HG03045 (cell line): ENCODE results near the gene GJC2.

Experiments used
- ATAC-seq: cut with Tn5 transposase; IDR thresholded peaks from one replicate; pipeline ENCODE4 v1.9.1; 2021; ENCODE audit warnings: mild to moderate bottlenecking, moderate library complexity; ENCODE audit not compliant: unreplicated experiment

Gene GJC2

DNA sequence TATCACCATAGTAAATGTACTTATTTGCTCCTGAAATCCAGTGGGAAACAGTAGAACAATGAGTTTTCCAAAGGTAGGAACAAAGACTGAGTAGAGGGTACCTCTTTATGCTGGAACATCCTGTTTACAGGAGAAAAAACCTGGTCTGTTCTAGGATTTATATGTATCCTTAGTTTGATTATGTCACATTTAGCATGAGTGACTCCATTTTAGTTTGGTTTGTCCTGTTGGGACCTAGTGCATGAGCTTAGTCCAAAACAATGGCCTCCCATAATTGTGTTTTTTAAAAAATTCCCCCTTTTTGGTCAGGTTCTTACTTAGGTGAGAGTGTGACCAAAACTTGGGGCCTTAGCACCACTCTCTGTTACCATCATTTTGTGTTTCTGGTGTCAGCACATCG is 37.1 kb upstream of the GJC2 start:
- ATAC-seq = no peak

DNA sequence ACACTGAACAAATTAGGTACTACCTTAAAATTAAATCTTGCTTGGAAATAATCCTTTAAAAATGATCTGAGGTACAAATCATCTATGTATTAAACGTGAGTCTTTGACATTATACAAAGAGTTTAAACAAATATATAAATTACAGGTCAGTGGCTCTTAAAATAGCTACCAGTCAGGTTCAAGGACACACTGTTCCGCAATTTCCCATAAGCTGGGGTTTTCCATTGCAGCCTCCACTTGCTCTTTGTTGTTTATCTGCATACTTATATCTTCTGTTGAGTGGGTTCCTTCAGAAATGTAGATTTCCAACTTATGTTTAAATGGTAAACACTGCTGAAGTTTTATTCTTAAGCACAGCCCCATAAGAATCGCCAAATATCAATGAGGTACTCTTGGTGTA is 34.9 kb upstream of the GJC2 start:
- ATAC-seq = no peak

DNA sequence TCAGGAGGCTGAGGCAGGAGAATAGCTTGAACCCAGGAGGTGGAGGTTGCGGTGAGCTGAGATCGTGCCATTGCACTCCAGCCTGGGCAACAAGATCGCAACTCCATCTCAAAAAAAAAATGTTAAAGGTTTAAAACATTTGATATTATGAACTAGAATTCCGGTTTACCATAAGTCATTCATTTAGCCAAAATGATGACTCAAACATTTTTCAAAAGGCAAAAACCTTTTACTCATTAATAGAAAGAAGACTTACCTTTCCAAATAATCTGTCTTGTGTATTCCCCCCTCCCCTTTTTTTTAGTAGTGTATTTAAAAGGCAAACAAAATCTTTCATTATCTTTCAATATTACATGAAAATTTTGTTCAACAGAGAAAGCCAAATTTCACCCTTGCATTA is 32.4 kb upstream of the GJC2 start:
- no peak for ATAC-seq

DNA sequence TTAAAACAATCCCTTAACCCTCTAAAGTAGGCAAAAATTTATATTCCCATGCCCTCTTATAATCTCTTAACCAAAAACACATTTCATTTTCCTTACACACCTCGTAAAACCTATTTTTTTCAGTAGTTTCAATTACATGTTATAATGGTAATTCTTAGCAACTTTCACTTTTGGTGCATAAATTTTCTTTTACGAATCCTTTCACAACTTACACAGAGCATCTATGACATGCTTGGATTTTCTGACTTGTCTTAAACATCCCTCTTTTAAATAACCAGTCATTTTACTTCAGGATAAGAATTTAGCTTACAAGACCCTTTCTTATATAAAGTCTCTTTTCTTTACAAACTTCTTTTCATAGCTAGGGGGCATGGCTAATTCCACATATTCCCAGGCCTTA is 31.7 kb upstream of the GJC2 start:
- ATAC-seq = no peak

DNA sequence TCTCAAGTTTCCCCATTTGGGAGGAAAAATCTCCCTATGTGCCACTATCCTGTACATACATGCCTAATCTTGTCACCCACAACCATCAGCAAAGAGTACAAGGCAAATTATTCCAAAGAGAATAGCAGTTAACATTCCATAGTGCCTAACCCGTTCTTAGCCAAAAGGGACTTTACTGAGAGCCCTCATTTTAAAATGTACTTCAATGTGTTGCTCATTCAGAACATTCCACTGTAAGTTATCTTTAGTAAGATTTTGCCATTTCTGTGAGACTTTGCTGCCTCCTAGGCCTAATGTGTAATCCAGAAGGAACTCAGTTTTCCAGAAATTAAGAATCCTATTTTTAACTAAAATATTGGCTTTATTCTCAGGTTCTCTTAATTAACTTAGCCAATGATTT is 29.4 kb upstream of the GJC2 start:
- no peak for ATAC-seq

DNA sequence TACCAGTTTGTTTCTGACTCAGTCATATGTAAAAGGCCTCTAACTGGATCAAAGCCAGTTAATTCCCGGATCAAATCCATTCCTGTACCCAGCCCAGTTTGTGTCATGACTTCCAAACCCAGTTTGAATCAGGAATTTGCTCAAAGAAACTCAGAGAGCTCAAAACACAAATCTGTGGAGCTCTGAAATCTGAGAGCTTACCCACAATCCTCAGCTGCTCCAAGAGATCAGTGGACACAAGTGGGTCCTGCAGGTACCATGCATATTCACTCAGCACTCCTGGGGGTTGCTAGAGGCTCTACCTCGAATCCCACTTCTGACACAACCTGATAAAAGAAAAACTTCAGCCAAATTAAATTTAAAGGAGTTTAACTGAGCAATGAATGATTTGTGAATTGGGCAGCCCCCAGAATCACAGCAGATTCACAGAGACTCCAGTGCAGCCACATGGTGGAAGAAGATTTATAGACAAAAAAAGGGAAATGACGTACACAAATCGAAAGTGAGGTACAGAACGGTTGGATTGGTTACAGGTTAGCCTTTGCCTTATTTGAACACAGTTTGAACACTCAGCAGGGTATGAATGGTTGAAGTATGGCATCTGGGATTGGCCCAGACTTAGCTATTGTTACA is 28.8 kb upstream of the GJC2 start:
- ATAC-seq = no peak

DNA sequence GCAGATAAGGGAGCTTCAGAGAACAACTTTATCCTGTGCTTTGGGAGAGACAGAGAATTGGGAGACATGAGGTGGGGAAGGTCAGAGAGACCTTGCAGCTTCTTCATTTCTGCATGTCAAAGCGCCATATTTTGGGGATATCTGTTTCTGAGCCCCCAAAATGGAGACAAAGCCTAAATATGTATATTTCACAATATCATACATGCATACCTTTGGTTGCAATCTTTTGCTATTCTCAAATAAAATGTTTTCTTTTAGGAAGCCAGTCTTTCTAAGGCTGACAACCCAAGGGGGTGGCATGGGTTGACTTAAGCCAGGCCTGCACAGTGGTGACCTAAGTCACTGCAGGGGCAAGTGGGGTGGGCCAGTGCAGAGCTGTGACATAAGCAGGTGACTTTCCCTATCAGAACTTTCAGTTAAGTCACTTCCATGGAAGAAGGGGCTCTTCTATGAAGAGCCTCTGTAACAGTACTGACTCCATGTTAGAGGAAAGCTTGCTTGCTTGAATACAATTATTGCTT is 26.7 kb upstream of the GJC2 start:
- ATAC-seq = no peak

DNA sequence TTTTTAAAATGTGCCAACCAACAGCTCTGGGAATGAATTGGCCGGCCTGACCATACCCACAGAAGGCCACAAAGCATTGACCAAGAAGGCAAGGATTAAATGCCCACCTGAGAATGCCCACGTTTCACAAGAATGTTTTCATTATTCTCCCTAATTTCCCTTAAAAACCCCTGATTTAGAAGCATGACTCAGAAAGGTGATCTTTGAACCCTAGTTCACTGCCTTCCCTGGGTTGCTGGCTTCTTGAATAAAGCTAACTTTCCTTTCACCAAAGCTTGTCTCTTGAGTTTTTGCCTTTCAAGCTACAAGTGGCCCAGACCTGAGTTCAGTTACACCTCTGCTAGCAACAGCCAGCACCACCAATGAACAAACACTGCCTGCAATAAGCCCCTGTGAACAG is 26.2 kb upstream of the GJC2 start:
- ATAC-seq = no peak

DNA sequence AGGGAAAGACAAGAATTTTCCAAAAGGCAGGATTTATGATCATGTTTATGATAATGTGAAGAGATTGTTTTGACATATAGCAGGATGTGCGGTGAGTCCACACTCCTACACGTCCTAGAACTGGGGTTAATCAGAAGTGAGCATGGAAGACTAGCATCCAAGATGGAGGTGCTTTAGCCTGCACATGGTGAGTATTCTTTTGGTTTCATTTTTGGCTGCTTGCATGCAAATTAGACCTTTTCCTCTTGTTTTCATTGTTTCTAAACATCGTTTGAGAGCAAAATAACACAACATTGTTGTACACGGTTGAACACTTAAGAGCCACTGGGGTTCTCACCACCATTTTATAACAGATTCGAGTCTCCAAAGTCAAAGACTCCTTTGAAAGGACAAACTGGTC is 24.5 kb upstream of the GJC2 start:
- ATAC-seq = no peak

DNA sequence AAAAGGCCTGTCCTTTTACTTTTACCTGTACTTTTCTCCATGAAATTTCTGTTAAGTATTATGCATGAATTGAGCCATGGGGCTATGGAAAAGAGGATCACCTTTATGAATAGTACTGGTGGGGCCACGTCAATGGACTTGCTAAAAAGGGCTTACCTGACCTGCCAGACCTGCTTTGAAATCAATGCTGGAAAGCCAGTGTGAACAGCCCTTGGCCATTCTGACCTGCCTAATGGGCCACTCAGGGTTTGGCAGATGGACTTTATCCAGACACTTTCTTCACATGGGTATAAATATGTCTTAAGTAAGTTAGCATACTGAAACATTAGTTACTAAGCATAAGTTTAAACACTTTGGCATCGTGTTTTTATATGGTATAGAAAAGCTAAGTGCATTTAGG is 18.0 kb upstream of the GJC2 start:
- ATAC-seq = no peak

DNA sequence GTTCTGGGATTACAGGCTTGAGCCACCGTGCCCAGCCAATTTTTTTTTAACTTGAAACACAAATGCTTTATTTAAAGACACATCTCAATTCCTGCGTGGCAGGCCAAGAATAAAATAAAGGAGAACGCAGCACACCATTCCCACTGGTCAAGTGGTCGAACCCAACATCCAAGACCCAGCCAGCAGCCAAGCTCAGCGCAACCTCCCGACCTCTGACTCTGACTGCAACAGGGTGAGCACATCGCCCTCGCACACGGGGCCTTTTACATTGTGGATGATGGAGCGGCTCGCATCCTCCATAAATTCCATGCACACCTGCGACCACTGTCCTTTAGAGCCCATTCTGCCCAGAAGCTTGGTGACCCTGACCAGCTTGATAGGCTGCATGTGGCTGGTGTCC is 15.1 kb upstream of the GJC2 start:
- ATAC-seq = no peak

DNA sequence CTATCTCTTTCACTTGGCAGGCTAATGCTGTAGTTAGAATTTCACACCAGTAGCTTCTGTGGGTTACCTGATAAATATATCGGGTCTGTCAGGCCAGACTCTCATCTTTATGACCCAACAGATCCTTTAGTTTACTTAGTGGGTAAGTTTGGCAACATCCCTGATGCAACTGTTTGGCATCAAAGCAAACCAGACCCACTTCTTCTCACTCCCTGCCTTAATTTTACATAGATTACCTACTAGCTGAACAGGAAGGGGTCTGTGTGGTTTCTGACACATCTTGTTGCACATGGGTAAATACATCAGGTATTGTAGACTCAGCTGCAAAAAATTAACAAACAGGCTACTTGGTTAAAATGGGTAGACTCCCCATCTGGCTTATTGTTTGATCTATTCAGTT is 12.8 kb upstream of the GJC2 start:
- ATAC-seq = no peak

DNA sequence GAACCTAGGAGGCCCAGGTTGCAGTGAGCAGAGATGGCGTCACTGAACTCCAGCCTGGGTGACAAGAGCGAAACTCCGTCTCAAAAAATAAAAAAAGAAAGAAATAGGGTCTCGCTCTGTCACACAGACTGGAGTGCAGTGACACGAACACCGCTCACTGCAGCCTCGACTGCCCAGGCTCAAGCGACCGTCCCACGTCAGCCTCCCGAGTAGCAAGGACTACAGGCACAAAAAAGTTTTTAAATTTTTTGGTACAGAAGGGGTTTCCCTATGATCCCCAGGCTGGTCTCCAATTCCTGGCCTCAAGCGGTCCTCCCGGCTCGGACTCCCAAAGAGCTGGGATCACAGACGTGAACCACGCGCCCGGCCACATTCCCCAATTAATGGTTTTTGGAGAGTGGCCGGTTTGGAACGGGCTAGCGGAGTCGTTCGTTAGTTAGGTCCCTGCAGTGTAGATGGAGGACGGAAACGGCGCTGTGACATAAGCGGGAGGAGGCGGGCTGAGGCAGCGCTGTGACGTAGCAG is 10.3 kb upstream of the GJC2 start:
- no peak for ATAC-seq

DNA sequence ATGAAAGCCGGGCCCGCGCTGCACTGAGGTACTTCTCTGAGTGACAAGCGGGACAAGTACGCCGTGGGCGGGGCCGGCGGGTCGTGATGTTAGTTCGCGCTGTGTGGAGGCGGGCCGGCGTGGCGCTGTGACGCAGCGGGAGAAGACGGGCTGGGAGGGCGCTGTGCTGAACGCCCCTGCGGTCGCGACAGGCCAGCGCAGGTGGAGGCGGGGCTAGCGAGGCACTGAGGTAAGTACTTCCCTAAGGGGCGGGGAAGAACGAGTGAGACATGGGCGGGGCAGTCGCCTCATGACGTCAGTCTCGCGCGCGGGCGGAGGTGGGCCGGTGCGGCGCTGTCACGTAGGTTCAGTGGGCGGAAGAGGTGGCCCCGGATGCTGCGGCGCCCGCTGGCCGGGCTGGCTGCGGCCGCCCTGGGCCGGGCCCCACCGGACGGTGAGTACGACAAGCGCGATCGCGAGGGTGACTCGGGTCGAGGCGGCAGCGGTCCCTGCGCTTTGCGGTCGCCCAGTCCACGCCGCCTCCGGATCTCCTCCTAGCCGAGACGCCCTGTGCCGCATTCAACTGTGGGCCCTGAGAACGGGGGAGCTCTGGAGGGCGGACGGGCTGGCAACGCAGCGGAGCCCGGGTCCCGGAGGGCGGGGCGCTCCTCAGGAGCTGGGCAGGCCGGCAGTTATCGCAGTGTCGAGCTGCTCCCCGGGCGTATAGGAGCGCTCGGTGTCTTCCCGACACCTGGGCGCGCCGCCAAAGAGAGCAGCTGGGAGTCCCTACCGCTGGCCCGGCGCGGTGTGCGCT is 9.6 kb upstream of the GJC2 start, which contains the start of gene GUK1:
Gene GUK1 (plus strand): TSS at position 349 of the 793 bp plus-strand sequence. CDS start 24 bp downstream, at position 373.
- peak; percentile 91 for ATAC-seq

DNA sequence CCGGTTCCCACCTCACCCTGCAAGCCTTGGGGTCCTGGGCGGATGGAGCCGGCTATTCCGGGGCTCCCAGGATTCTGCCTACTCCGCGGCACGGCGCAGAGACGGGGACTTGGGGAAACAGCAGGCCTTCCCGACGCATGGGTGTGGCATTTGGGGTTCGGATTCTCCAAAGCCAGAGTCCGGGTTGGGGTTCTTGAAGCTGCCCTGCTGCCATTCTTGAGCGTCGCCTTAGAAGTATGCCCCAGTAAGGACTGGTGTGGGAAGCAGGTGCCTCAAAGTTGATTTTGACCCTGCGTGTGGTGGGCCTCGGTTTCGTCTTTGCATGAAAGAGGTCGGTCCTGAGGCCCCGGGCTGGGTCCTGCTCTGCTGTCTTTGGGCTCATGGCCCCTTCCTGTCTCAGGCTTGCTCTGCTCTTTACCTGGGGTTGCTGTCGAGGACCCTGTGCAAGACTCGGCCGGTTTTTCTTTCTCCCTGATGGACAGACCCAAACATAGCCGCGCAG is 9.0 kb upstream of the GJC2 start:
- no peak for ATAC-seq

DNA sequence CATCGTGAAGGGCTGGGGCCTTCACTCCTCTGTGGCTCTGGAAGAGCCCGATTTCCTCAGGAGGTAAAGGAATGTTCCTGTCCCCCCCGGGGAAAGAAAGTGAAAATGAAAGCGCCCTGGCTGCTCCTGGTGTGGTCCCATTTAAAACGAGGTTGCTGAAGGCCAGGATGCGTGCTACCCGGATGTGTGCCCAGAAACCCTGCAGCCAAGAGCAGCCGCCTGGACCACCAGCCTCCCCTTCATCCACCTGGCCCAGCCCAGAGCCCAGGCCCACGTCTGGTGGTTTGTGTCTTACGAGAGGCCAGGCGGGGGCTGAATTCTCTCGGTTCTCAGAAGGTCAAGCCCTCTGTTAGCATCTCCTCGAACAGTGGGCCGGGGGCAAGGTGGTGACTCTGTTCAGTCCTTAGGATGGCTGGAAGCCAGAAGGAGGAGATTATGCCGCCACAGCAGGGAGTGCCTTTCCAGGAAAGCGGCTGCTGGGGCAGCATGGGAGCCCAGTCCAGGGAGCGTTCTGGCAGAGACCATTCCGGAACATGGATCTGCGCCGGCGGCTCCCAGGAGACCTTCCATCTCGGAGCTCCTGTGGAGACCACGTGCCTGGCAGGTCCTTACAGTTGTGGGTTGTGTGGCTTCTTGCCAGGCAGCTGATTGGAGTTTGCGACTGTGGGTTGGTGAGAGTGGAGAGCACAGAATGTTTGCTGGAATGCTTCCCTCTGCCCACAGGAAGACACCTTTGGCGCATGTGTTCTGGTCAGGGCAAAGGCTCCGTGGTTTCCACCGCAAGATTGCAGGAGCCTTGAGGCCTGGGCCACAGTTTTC is 8.3 kb upstream of the GJC2 start:
- no peak for ATAC-seq

DNA sequence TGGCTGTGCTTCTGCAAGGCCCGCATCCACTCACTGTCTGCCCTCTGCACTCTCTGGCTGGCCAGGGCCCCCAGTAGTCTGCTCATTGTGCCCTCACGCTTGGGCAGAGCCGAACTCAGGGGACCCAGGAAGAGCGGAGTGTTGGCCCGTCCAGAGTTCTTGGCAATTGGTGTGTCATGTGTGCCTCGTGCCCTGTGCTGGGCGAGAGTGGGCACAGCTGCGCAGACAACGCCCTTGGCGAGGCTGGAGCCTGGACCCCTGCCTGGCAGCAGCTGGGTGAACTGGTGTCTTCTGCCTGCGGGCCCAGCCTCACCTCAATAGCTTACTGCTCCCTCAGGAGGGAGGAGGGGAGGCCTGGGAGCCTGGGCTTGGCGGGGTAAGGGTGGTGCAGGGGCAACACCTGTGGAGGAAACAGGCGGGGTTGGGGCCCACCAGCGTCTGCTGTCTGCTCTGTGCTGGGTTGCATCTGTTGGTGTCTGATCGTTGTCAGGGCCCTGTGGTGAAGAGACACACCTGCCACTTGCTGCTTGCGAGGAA is 7.5 kb upstream of the GJC2 start:
- no peak for ATAC-seq

DNA sequence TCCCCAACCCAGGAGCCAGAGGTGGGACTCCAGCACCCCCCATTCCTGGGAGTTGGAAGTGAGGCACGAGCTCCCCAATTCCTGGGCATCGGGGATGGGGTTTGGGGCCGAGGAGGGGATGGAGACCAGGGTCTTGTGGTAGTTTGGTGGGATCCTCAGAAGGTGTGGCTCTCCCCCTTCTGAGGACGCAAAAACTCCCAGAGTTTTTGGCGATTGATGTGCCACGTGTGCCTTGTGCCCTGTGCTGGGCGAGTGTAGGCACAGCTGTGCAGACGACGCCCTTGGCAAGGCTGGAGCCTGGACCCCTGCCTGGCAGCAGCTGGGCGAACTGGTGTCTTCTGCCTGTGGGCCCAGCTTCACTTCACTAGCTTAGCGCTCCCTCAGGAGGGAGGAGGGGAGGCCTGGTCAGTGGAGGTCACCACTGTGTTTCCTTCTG is 7.0 kb upstream of the GJC2 start:
- ATAC-seq = no peak

DNA sequence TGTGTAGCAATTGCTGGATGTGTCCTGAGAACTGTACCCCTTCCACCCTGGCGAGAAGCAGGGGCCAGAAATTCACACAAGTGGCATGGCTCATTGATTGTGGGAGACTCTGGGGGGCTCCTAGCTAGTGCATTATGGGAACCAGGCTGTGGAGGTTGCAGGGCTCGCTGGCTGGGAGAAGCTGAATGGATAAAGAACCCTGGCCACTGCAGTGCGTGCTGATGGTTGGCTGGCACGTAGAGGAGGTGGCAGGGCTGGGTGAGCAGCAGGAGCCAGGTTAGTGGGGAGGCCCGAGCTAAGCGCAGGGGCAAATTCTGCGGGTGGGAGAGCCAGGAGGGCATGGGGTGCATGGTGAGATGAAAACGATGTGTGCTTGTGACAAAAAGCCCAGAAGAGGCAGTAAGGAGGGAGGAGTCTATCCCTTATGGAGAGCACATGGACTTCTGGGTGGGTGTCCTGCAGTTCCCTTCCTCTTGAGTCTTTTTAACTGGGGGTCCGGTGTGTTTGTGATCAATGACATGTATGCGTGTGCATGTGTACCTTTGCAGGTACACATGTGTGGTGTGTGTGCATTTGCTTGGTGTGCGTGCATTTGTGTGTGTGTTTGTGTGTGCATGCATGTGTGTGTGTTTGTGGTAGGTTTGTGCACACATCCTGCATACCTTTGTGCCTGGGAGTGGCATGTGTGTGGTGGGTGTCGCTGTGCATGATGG is 6.1 kb upstream of the GJC2 start:
- ATAC-seq = no peak
